Measurements from ENCODE around the gene TNFRSF25. TPM values are rescaled to one million over a fixed set of nuclear protein-coding genes. Genes with fewer than 3 reads are reported as not detected.
A peak's percentile ranks its signal among the peaks of the same experiment; 100 is the strongest.

Gene TNFRSF25
- total and polyA plus RNA-seq, 2 donors (not counting 1 experiment from before 2014, with no cell fraction given) = 0.24 to 1.5 TPM

DNA sequence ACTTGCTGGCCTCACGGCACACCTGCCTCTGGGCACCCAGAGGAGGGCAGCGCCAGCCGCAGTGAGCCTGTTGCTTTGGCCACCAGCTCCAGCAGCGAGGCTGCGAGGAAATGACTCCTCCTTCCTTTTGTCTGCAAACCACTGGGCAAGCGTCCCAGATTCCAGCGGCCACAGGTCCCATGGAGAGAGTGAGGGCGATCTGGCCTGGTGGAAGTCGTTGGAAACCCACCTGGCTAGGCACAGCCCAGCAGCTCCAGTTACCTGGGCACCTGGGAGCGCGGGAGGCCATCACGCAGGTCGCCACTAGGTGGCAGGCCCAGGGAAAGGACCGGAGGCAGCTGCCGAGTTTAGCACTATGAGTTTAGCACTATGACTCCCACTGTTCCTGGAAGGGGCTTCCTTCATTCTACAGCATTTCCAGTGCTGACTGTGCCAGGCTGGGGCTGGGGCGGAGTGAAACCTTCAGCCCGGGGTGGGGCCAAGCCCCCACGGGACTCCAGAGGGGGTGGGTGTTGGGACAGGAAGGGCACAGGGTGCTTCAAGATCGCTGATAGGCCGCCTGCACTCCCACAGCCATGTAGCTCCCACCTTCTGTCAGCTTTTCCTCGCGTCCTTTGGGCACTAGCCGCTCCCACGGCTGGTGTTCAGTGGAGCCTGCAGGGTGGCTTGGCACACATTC is 42.5 kb downstream of the TNFRSF25 start:
- no peak overlapping the region for H3K9ac ChIP-seq (ENCODE audit: insufficient read depth, low read length)
- no peaks in the 10 kb centered on the region for H3K9me3 ChIP-seq (ENCODE audit: control insufficient read depth, insufficient read depth, low read depth, low read length)
- H3K4me2 ChIP-seq (ENCODE audit: extremely low read depth, insufficient read depth, low read length) = no peak overlapping the region
- H3K4me1 ChIP-seq (ENCODE audit: control insufficient read depth, extremely low read depth, insufficient read depth, low read length) = no peaks in the 10 kb centered on the region
- H3K27me3 ChIP-seq (ENCODE audit: control insufficient read depth, insufficient read depth, low read length) = peaks cover 55% of the 10 kb centered on the region
- no peak for TF ChIP-seq EZH2 (IDR thresholded peaks at IDR 0.05; ENCODE audit: low read length, missing control alignments)
- TF ChIP-seq CTCF (conservative IDR thresholded peaks at IDR 0.05 in 1 of 2, IDR thresholded peaks at IDR 0.05 in 1 of 2; ENCODE audit: low read depth in 1 of 2, low read length in 2 of 2) = peak; percentile 24 to 58
- H3K79me2 ChIP-seq (ENCODE audit: control insufficient read depth, insufficient read depth, low read length) = no peaks in the 10 kb centered on the region
- H3K36me3 ChIP-seq (ENCODE audit: control insufficient read depth, insufficient read depth, low read length) = no peaks in the 10 kb centered on the region
- peak in 1 of 2 donors; percentile 68 for DNase-seq (ENCODE audit: low read depth in 2 of 2)
- no peak overlapping the region for H3K4me3 ChIP-seq (replicated peaks in 1 of 4; ENCODE audit: control extremely low read depth in 1 of 4, insufficient read depth in 1 of 4, low read depth in 3 of 4, low read length in 4 of 4)
- H4K20me1 ChIP-seq (ENCODE audit: control insufficient read depth, extremely low read depth, insufficient read depth, low read length) = no peaks in the 10 kb centered on the region
- H3K27ac ChIP-seq (ENCODE audit: insufficient read depth, low read length) = no peak overlapping the region
- no peak overlapping the region for H2AFZ ChIP-seq (ENCODE audit: low read length)

GRCh38 chr1:6421266-6421665 is 44.7 kb downstream of the TNFRSF25 start:
- Histone ChIP-seq H3K9ac (ENCODE audit: insufficient read depth, low read length) (no peak overlapping the region), H4K20me1 (ENCODE audit: control insufficient read depth, extremely low read depth, insufficient read depth, low read length) (no peaks in the 10 kb centered on the region), H3K4me1 (ENCODE audit: control insufficient read depth, extremely low read depth, insufficient read depth, low read length) (no peaks in the 10 kb centered on the region), H3K4me2 (ENCODE audit: extremely low read depth, insufficient read depth, low read length) (no peak overlapping the region), H3K27ac (ENCODE audit: insufficient read depth, low read length) (no peak overlapping the region), H3K9me3 (ENCODE audit: control insufficient read depth, insufficient read depth, low read depth, low read length) (no peaks in the 10 kb centered on the region), H3K27me3 (ENCODE audit: control insufficient read depth, insufficient read depth, low read length) (peaks cover 70% of the 10 kb centered on the region), H3K36me3 (ENCODE audit: control insufficient read depth, insufficient read depth, low read length) (no peaks in the 10 kb centered on the region), H3K79me2 (ENCODE audit: control insufficient read depth, insufficient read depth, low read length) (no peaks in the 10 kb centered on the region), H3K4me3 (replicated peaks in 1 of 4; ENCODE audit: control extremely low read depth in 1 of 4, insufficient read depth in 1 of 4, low read depth in 3 of 4, low read length in 4 of 4) (no peak overlapping the region), H2AFZ (ENCODE audit: low read length) (no peak overlapping the region)
- DNase-seq (ENCODE audit: low read depth in 2 of 2) = no peak
- no peak for TF ChIP-seq CTCF (conservative IDR thresholded peaks at IDR 0.05 in 1 of 2, IDR thresholded peaks at IDR 0.05 in 1 of 2; ENCODE audit: low read depth in 1 of 2, low read length in 2 of 2)
- TF ChIP-seq EZH2 (IDR thresholded peaks at IDR 0.05; ENCODE audit: low read length, missing control alignments) = no peak

DNA sequence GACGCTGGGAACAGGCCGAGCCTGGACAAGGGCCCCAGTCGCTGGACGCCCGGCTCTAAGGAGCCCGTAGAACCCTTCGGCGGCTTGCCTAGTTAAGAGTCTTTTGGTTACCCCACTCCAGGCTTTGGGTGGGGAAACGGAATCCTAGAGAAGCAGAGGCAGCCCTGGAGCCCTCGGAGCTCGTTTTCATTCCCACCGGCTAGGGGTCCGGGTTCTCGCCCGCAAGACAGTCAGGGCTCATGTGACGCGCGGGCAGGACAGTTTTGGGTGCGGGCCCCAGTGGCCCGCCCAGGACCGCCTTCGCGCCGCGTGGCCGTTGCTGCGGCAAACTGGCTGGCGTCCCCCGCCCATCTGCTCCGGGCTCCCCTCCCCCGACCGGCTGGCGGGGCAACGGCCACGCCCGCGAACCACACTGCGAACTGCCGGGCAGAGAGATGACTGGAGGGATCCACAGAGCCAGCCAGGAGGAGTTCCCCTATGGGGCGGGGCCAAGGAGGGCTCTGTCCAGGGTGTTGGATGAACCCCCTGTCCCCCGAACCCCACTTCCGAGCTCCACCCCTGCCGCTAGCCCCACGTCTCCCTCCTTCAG is 45.4 kb downstream of the TNFRSF25 start:
- Histone ChIP-seq H3K9me3 (ENCODE audit: control insufficient read depth, insufficient read depth, low read depth, low read length) (no peaks in the 10 kb centered on the region), H3K4me1 (ENCODE audit: control insufficient read depth, extremely low read depth, insufficient read depth, low read length) (no peaks in the 10 kb centered on the region), H3K27ac (ENCODE audit: insufficient read depth, low read length) (no peak overlapping the region), H3K27me3 (ENCODE audit: control insufficient read depth, insufficient read depth, low read length) (peaks cover 69% of the 10 kb centered on the region), H3K9ac (ENCODE audit: insufficient read depth, low read length) (no peak overlapping the region), H3K36me3 (ENCODE audit: control insufficient read depth, insufficient read depth, low read length) (no peaks in the 10 kb centered on the region), H3K79me2 (ENCODE audit: control insufficient read depth, insufficient read depth, low read length) (no peaks in the 10 kb centered on the region), H3K4me3 (replicated peaks in 1 of 4; ENCODE audit: control extremely low read depth in 1 of 4, insufficient read depth in 1 of 4, low read depth in 3 of 4, low read length in 4 of 4) (no peak overlapping the region), H3K4me2 (ENCODE audit: extremely low read depth, insufficient read depth, low read length) (no peak overlapping the region), H2AFZ (ENCODE audit: low read length) (no peak overlapping the region), H4K20me1 (ENCODE audit: control insufficient read depth, extremely low read depth, insufficient read depth, low read length) (no peaks in the 10 kb centered on the region)
- no peak for TF ChIP-seq CTCF (conservative IDR thresholded peaks at IDR 0.05 in 1 of 2, IDR thresholded peaks at IDR 0.05 in 1 of 2; ENCODE audit: low read depth in 1 of 2, low read length in 2 of 2)
- TF ChIP-seq EZH2 (IDR thresholded peaks at IDR 0.05; ENCODE audit: low read length, missing control alignments) = peak; percentile 71
- no peak for DNase-seq (ENCODE audit: low read depth in 2 of 2)

Data from fibroblast of lung (primary cell).